Liver (tissue), 9 donors: ENCODE data around the gene ORMDL2. TPM values are rescaled to one million over a fixed set of nuclear protein-coding genes. Genes with fewer than 3 reads are reported as not detected.

ENCODE experiments used
- DNase-seq: peaks from one replicate; pipeline ENCODE4 v3.0.0-alpha.2; 2017; ENCODE audit warnings: low spot score
- H3K27ac ChIP-seq, 2 donors: one replicate each; pipeline ENCODE4 v1.7.0; 2013; ENCODE audit warnings: inconsistent platforms in 2 of 2, low read length in 2 of 2, control low read depth in 1 of 2, low read depth in 1 of 2, mild to moderate bottlenecking in 1 of 2
- H3K27me3 ChIP-seq, 4 donors: one replicate each; pipeline versions ENCODE4 v1.6.1 to v1.7.0; 2013; ENCODE audit warnings: low read length in 3 of 4, inconsistent platforms in 1 of 4, mild to moderate bottlenecking in 1 of 4, moderate library complexity in 1 of 4; ENCODE audit not compliant: control insufficient read depth in 4 of 4, insufficient read depth in 4 of 4
- H3K36me3 ChIP-seq, 4 donors: one replicate each; pipeline versions ENCODE4 v1.6.1 to v1.7.0; 2013; ENCODE audit warnings: low read length in 3 of 4, mild to moderate bottlenecking in 3 of 4, low read depth in 1 of 4, moderate library complexity in 1 of 4; ENCODE audit not compliant: control insufficient read depth in 4 of 4, insufficient read depth in 3 of 4
- H3K4me1 ChIP-seq, 4 donors: one replicate each; pipeline versions ENCODE4 v1.6.1 to v1.7.0; 2013; ENCODE audit warnings: low read length in 3 of 4, mild to moderate bottlenecking in 3 of 4, moderate library complexity in 1 of 4; ENCODE audit not compliant: control insufficient read depth in 4 of 4, insufficient read depth in 4 of 4
- H3K4me3 ChIP-seq, 3 donors: one replicate each; pipeline versions ENCODE4 v1.6.1 to v1.7.0; 2013; ENCODE audit warnings: low read length in 3 of 3, control low read depth in 1 of 3, low read depth in 1 of 3, mild to moderate bottlenecking in 1 of 3
- H3K9ac ChIP-seq, 2 donors: one replicate each; pipeline ENCODE4 v1.7.0; 2013; ENCODE audit warnings: low read length in 2 of 2, mild to moderate bottlenecking in 2 of 2, moderate library complexity in 2 of 2, control low read depth in 1 of 2, low read depth in 1 of 2
- H3K9me3 ChIP-seq, 4 donors: one replicate each; pipeline versions ENCODE4 v1.6.1 to v1.7.0; 2013; ENCODE audit warnings: low read length in 3 of 4; ENCODE audit not compliant: control insufficient read depth in 4 of 4
- CTCF ChIP-seq: fragments of 150-350 bp; IDR thresholded peaks from 2 replicates; pipeline ENCODE4 v1.5.1; 2017; ENCODE audit warnings: improper control_type of control experiment, low read depth, low read length; ENCODE audit not compliant: missing input control
- EGR1 ChIP-seq, 2 donors: IDR thresholded peaks; 2 replicates each; pipeline ENCODE4 v1.6.1; 2016 to 2018; ENCODE audit warnings: antibody characterized with exemption in 2 of 2, low read depth in 2 of 2
- FOXA1 ChIP-seq: IDR thresholded peaks from 2 replicates; pipeline ENCODE4 v1.6.1; 2016; ENCODE audit warnings: antibody characterized with exemption
- GABPA ChIP-seq, 2 donors: IDR thresholded peaks in 1 of 2; conservative IDR thresholded peaks in 1 of 2; 2 replicates each; pipeline ENCODE4 v1.6.1; 2016; ENCODE audit warnings: antibody characterized with exemption in 2 of 2, mild to moderate bottlenecking in 1 of 2, moderate library complexity in 1 of 2
- HNF4A ChIP-seq, 2 donors: conservative IDR thresholded peaks; 2 replicates each; pipeline ENCODE4 v1.6.1; 2016; ENCODE audit warnings: antibody characterized with exemption in 2 of 2, mild to moderate bottlenecking in 2 of 2
- JUND ChIP-seq, 2 donors: IDR thresholded peaks; 2 replicates each; pipeline ENCODE4 v1.6.1; 2016; ENCODE audit warnings: antibody characterized with exemption in 2 of 2
- NR2F2 ChIP-seq: IDR thresholded peaks from 2 replicates; pipeline ENCODE4 v1.6.1; 2016; ENCODE audit warnings: antibody characterized with exemption
- RAD21 ChIP-seq, 2 donors: IDR thresholded peaks; 2 replicates each; pipeline ENCODE4 v1.6.1; 2016; ENCODE audit warnings: antibody characterized with exemption in 2 of 2, mild to moderate bottlenecking in 2 of 2
- RXRA ChIP-seq, 2 donors: IDR thresholded peaks; 2 replicates each; pipeline ENCODE4 v1.6.1; 2017 to 2018; ENCODE audit warnings: antibody characterized with exemption in 2 of 2, mild to moderate bottlenecking in 1 of 2
- SP1 ChIP-seq: IDR thresholded peaks from 2 replicates; pipeline ENCODE4 v1.6.1; 2018; ENCODE audit warnings: antibody characterized with exemption, mild to moderate bottlenecking
- TAF1 ChIP-seq: conservative IDR thresholded peaks from 2 replicates; pipeline ENCODE4 v1.6.1; 2016; ENCODE audit warnings: antibody characterized with exemption, mild to moderate bottlenecking
- YY1 ChIP-seq: IDR thresholded peaks from 2 replicates; pipeline ENCODE4 v1.6.1; 2016; ENCODE audit warnings: antibody characterized with exemption, mild to moderate bottlenecking
- WGBS: extraction: QIAGEN DNeasy Blood & Tissue Kit; methylation state at CpG from one replicate; pipeline ENCODE4 v1.1.7; 2013; 5-methylcytosine and 5-hydroxymethylcytosine counted together
- polyA plus RNA-seq, 2 donors: library from polyadenylated mRNA; stranded (reverse) in 1 of 2; unstranded in 1 of 2; fragments of 200-250 nt in 1 of 2; fragments of >200 nt in 1 of 2; fragmentation: Nextera tagmentation in 1 of 2; extraction: Ambion mirVana in 1 of 2; gene quantifications; one replicate each; pipeline versions ENCODE4 v1.2.1 to v1.2.3, GENCODE V29; 2013 to 2015
- total RNA-seq, 2 donors: library from RNA; depleted of rRNA; stranded (reverse); fragments of >200 nt; gene quantifications; one replicate each; pipeline ENCODE4 v1.2.3, GENCODE V29; 2014
- TF ChIP-seq, protein P1 (sequence below): IDR thresholded peaks from 2 replicates; pipeline ENCODE4 v1.6.1; 2016; ENCODE audit warnings: antibody characterized with exemption
- TF ChIP-seq, protein P2 (sequence below): IDR thresholded peaks from 2 replicates; pipeline ENCODE4 v1.6.1; 2016; ENCODE audit warnings: antibody characterized with exemption
- TF ChIP-seq, protein P3 (sequence below): IDR thresholded peaks from 2 replicates; pipeline ENCODE4 v1.6.1; 2016; ENCODE audit warnings: antibody characterized with exemption
- donor health status: healthy.
- donor health status: healthy.
- donor health status: healthy.
- donor health status: healthy.
- donor health status: healthy.

The ORMDL2 gene
- total and polyA plus RNA-seq, 4 donors: 12.8 to 54.2 (median 24.4) TPM

GRCh38 chr12:55815473-55815872 lies 2.4 kb upstream of the ORMDL2 start:
- H3K9ac ChIP-seq: no peak overlapping the region
- H3K27me3 ChIP-seq: no peaks in the 10 kb centered on the region
- TF ChIP-seq TAF1 (no peak), YY1 (no peak), EGR1 (IDR thresholded peaks at IDR 0.05; ENCODE audit: low read depth in 2 of 2) (no peak), FOXA1 (no peak), RAD21 (IDR thresholded peaks at IDR 0.05) (no peak), RXRA (IDR thresholded peaks at IDR 0.05) (no peak)
- TF ChIP-seq, protein P1, sequence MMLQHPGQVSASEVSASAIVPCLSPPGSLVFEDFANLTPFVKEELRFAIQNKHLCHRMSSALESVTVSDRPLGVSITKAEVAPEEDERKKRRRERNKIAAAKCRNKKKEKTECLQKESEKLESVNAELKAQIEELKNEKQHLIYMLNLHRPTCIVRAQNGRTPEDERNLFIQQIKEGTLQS: no peak
- TF ChIP-seq, protein P2, sequence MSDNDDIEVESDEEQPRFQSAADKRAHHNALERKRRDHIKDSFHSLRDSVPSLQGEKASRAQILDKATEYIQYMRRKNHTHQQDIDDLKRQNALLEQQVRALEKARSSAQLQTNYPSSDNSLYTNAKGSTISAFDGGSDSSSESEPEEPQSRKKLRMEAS: no peak
- peaks cover 0 to 25% (median 19%) of the 10 kb centered on the region in 4 donors for H3K4me1 ChIP-seq
- WGBS: 94% methylated on average over 12 of the region's 12 CpGs
- H3K4me3 ChIP-seq: no peak overlapping the region
- DNase-seq: no peak
- peaks cover 3 to 12% (median 6%) of the 10 kb centered on the region in 4 donors for H3K36me3 ChIP-seq
- H3K27ac ChIP-seq: no peak overlapping the region
- H3K9me3 ChIP-seq: no peaks in the 10 kb centered on the region

- H3K27ac ChIP-seq: peak overlapping the region; percentile 86 to 90
- TF ChIP-seq, protein P2: no peak
- TF ChIP-seq NR2F2 (no peak), RAD21 (IDR thresholded peaks at IDR 0.05) (peak in 1 of 2 donors; percentile 2), FOXA1 (no peak), JUND (IDR thresholded peaks at IDR 0.05) (no peak), SP1 (no peak)
- DNase-seq: no peak
- peaks cover 0 to 25% (median 19%) of the 10 kb centered on the region in 4 donors for H3K4me1 ChIP-seq
- H3K9ac ChIP-seq: peak overlapping the region; percentile 99
- WGBS: 1% methylated on average over 14 of the region's 14 CpGs
- H3K4me3 ChIP-seq: peak overlapping the region; percentile 69 to 100 (median 87)
- peaks cover 7 to 21% (median 14%) of the 10 kb centered on the region in 4 donors for H3K36me3 ChIP-seq
- no peaks in the 10 kb centered on the region for H3K27me3 ChIP-seq
- H3K9me3 ChIP-seq: no peaks in the 10 kb centered on the region
Observed at GRCh38 chr12:55816881-55817344, 928 bp upstream of the ORMDL2 start.

GRCh38 chr12:55818140-55818728 lies 393 bp downstream of the ORMDL2 start:
- peak overlapping the region; percentile 67 to 91 (median 72) for H3K4me3 ChIP-seq
- peaks cover 0 to 32% (median 26%) of the 10 kb centered on the region in 4 donors for H3K4me1 ChIP-seq
- no peak for DNase-seq
- peak overlapping the region; percentile 50 to 51 for H3K9ac ChIP-seq
- H3K36me3 ChIP-seq: peaks cover 8 to 31% (median 20%) of the 10 kb centered on the region in 4 donors
- WGBS: 2% methylated on average over 17 of the region's 17 CpGs
- H3K9me3 ChIP-seq: no peaks in the 10 kb centered on the region
- TF ChIP-seq SP1: no peak
- TF ChIP-seq HNF4A (conservative IDR thresholded peaks at IDR 0.05): no peak
- TF ChIP-seq GABPA (IDR thresholded peaks at IDR 0.05 in 1 of 2, conservative IDR thresholded peaks at IDR 0.05 in 1 of 2): peak in 1 of 2 donors; percentile 73
- TF ChIP-seq RAD21 (IDR thresholded peaks at IDR 0.05): peak in 1 of 2 donors; percentile 4
- peak overlapping the region; percentile 7 to 64 for H3K27ac ChIP-seq
- H3K27me3 ChIP-seq: no peaks in the 10 kb centered on the region

DNA sequence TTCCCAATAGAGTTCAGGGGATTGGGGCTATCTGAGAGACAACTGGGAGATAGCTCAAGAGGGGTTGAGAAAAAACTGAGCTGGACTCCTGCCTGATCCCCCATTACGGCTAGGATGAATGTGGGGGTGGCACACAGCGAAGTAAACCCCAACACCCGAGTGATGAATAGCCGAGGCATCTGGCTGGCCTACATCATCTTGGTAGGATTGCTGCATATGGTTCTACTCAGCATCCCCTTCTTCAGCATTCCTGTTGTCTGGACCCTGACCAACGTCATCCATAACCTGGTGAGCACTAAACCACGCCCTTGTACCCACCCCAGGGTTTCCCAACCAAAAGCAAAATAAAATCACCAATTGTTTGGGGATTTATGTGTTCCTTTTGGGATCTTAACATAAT lies 1.0 kb downstream of the ORMDL2 start:
- H3K36me3 ChIP-seq: peaks cover 4 to 31% (median 20%) of the 10 kb centered on the region in 4 donors
- no peaks in the 10 kb centered on the region for H3K9me3 ChIP-seq
- H3K9ac ChIP-seq: peak overlapping the region in 1 of 2 donors; percentile 51
- TF ChIP-seq RAD21 (IDR thresholded peaks at IDR 0.05) (no peak), NR2F2 (no peak), CTCF (no peak), HNF4A (conservative IDR thresholded peaks at IDR 0.05) (no peak)
- TF ChIP-seq, protein P3, sequence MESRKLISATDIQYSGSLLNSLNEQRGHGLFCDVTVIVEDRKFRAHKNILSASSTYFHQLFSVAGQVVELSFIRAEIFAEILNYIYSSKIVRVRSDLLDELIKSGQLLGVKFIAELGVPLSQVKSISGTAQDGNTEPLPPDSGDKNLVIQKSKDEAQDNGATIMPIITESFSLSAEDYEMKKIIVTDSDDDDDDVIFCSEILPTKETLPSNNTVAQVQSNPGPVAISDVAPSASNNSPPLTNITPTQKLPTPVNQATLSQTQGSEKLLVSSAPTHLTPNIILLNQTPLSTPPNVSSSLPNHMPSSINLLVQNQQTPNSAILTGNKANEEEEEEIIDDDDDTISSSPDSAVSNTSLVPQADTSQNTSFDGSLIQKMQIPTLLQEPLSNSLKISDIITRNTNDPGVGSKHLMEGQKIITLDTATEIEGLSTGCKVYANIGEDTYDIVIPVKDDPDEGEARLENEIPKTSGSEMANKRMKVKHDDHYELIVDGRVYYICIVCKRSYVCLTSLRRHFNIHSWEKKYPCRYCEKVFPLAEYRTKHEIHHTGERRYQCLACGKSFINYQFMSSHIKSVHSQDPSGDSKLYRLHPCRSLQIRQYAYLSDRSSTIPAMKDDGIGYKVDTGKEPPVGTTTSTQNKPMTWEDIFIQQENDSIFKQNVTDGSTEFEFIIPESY: no peak
- TF ChIP-seq, protein P2: no peak
- WGBS: 87% methylated on average over 6 of the region's 6 CpGs
- no peak overlapping the region for H3K27ac ChIP-seq
- peaks cover 1 to 38% (median 30%) of the 10 kb centered on the region in 4 donors for H3K4me1 ChIP-seq
- no peaks in the 10 kb centered on the region for H3K27me3 ChIP-seq
- no peak for DNase-seq
- no peak overlapping the region for H3K4me3 ChIP-seq
